NCI-H2081 treated with DMSO at 0.1 percent for 48 hours (cell line): ENCODE data around the gene CACNG4.

Experiments
- DNase-seq: peaks from one replicate; lab custom pipeline; 2025; lab: John Stamatoyannopoulos, UW

CACNG4 gene

DNA sequence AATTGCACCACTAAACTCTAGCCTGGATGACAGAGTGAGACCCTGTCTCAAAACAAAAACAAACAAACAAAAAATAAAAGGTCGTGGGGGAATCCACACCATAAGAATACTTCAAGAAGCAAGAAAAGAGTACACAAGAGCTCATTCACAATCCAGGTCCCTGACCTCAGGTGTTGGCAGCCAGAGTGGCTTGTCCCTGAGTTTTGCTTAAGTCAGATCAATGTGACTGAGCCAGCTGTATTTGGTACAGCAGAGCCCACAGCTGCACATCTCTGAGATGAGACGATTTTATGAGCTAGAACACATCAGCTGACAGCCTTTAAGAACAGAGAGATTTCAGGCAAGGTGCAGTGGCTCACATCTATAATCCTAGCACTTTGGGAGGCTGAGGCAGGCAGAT, 102.2 kb downstream of the CACNG4 start:
- no peak for DNase-seq

DNA sequence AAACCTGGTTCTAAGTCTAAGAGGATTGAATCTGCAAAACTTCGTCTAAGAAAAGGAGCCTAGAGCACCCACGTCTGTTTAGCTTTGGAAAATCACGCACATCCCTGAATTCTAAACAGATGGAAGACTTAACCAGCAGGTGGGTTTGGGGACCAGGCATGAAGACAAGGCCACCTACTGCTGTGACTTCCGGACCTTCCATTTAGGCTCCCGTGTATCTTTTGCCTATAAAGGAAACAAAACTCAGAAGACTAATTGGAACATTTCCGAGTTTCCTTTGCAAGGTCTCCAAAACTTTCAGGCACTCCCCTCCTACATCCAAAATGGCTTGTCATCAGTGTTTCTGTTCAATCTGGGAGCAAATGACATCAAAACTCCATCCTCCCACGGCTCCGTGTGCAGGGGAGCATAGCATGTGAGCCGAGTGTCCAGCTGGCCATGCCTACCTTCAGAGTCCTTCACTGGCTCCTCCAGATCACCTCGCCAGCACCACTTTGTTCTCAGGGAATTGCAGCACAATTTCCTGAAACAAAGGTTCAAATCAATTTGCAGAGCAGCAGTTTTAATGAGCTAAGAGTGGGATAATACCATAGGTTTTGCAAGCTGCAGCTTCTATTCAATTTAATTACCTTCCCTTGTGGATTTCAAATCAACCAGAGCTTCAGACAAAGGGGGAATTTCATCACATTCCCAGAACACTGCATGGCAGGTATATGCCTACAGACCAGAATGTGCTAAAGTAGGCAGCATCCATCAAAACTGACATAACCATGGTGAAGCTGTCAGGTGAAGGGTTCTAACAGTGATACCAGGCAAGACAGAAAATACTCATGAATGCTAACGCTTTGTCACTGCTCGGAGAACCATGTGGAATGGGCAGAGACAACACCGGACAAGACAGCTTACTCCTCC, 103.3 kb downstream of the CACNG4 start:
- DNase-seq, result no peak

DNA sequence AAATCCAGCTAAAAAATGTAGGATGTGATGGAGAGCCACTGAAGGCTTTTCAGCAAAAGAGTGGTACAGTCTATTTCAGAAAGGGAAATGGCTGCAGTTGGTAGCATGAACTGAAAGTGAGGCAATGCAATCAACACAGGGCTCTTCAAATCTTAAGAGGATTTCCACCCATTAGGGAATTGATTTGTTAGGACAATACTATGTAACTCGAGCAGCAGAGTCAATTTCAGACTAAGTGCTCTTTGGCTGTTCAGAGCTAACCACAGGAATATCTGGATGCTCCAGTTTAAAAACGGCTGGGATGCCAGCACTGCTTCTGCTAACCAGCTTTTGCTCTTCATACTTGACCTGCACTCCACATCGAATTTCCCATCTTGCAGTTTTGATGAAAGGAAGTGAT, 104.5 kb downstream of the CACNG4 start:
- no peak for DNase-seq

DNA sequence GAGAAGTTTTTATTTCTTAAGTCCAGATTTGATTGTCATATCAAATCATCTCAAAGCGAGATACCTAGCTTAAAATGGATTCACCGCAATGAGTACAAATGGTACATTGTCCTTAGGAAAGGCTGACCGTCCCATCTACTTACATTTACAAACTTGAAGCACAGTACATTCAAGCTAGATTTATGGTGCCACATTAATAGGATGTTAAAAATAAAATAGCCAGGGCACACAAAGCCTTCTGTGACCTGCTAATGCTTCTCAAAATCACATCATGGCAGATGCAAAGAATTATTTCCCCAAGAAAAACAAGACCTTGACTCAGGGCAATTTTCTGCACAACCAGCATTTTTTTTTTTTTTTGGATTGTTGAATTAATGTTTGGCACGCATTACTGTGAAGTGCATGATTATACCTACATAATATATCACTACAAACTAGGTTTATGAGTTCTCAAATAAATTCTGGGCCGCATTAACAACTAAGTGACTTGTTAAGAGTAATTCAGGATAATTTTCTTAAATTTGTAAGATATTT, 105.2 kb downstream of the CACNG4 start:
- no peak for DNase-seq

DNA sequence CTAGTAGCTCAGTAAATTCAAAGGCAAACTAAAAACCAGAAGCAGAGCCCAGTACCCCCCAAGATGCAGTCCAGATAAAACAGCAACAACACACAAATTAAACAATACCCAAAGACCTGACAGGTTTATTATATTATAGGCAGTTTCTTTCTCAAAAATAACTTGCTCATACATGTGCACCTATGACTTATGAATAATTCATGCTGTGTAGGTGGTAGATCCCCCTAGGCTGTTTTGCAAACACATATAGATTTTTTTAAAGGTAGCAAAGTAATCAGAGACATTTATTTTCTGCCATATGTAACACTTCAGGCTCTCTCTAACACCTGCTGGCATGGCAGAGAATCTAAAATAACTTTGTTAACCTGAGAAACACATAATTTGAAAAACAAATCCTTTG, 107.1 kb downstream of the CACNG4 start:
- no peak for DNase-seq

DNA sequence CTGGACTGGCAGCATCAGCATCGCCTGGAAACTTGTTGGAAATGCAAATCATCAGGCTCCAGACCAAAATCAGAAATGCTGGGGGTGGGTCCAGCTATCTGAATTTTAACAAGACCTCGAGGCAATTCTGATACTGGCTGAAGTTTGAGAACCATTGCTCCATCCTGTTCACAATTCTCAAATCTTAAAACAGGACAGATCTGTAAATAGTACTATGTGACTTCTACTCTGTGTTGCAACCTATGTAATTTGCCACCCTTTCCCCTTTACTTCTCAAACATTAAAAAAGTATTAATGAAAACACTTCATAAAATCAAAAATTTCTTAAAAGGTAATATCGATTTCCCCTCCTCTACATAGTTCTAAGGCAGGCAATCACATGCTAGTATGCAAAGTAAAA, 108.4 kb downstream of the CACNG4 start:
- no peak for DNase-seq

DNA sequence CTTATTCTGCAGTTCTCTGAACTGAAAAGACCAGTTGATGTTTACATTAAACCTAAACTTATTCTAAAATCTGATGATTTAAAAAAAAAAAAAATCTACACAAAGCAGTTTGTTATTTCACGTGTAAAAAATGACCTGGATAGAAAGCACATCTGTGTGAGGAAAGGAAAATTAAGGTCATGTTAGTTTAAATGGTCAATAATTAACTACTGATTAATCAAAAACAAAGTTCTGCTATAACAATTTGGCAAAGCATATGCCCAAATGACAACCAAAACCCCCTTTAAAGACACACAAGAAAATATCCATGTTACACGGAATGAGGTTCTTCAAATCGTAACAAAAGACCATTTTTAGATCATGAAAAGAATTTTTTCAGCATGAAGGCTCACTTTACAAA, 110.3 kb downstream of the CACNG4 start:
- DNase-seq, result no peak

DNA sequence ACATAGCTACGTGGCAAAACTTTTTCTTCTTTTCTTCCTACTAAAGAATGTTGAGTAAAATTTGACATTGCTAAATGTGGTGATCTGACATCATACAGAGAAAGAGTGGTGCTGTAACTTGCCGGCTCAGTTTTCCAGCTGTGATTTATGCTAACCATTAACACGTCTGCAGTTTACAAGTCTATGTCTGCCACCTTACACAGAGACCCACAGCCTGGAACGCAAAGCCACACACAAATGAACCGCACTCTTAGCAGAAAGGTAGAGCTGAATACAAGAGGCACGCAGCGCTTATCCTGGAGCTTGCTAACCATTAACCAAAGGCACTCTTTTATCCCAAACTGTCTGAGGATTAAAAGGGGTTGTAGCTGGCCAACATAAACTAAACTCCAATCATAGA, 111.8 kb downstream of the CACNG4 start:
- DNase-seq, result no peak

DNA sequence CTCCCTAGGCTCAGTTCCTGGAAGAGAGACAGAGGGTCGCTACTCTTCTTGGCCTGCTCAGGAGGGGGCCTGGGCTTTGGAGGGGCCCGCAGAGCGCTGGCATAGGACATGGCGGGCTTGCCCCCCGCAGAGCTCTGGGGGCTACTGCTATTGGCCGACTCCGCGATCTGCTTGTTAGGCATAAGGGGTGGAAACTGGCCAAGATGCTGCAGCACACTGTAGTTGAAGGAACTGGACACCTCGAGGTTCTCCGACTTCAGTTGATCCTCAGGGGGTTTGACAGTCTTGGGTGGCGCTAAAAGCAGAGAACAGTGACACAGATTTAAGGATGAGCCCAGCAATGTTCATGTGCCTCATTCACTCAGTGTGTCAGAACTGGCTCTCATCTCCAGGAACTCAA, 113.8 kb downstream of the CACNG4 start:
- DNase-seq, result no peak

DNA sequence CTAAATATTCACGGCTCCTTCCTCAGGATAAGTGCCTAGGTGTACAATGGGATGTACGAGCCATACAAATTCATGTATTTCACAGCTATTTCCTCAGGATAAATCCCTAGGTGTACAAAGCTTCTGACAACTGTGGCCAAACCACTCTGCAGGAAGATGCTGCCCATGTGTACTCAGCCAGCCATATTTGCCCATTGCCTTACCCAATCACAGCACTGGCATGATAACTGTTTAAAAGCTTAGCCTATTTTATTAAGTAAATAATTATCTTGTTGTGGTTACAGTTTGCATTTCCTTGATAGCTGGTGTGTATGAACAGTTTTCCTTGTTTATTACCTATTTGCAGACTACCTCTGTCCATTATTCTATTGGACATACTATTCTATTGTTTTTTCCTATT, 115.0 kb downstream of the CACNG4 start:
- no peak for DNase-seq

DNA sequence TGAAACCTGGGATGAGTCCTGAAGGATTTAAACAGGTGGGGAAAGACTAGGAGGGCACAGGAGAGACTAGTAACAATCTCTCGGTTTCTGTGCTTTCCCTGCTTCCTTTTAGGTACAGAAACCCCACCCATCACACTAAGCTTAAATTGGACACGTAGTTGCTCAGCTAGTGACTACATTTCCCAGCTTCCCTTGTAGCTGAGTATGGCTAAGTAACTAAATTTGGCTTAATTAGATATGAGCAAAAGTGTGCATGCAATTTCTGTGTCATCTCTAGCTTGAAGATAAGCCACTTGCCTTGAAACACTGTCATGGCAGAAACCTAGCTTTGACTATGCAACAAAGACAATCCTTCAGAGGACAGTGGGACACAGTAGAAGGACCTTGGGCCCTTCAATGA, 116.3 kb downstream of the CACNG4 start:
- DNase-seq, result no peak

DNA sequence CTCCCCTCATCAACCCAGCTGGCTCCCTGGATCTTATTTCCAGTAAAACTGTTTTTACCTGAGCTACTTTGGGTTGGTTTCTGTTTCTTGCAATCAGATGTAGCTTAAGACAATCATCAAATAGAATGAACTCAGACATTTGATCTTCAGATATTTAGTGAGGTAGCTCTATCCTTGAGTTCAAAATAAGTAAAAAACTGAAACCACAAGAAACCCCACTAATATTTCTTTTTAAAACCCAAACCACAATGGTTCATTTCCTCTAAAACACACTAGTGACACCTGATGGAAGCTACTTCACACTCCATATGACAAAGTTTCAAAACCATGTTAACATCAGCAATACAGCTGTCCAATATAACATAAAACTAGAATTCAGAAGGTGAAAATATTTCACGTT, 117.6 kb downstream of the CACNG4 start:
- no peak for DNase-seq
